GM12874 (cell line): ENCODE data around the gene MIS18A.

Source experiments
- CTCF ChIP-seq: IDR thresholded peaks from 2 replicates; pipeline ENCODE4 v1.5.1; 2011; ENCODE audit warnings: low read depth, mild to moderate bottlenecking, control low read depth, low read length, moderate library complexity; ENCODE audit not compliant: insufficient read depth

MIS18A gene

GRCh38 chr21:32238063-32238462, 40.8 kb downstream of the MIS18A start:
- no peak for TF ChIP-seq CTCF

GRCh38 chr21:32237021-32237420, 41.8 kb downstream of the MIS18A start:
- no peak for TF ChIP-seq CTCF

GRCh38 chr21:32233722-32234301, 45.0 kb downstream of the MIS18A start:
- no peak for TF ChIP-seq CTCF

- no peak for TF ChIP-seq CTCF
These were observed 45.7 kb downstream of the MIS18A start for GRCh38 chr21:32233055-32233546.

- no peak for TF ChIP-seq CTCF
These were observed 52.4 kb downstream of the MIS18A start for GRCh38 chr21:32226444-32226843.
